Stimulated activated CD4-positive, alpha-beta T cell treated with anti-CD3 and anti-CD28 coated beads, Interleukin-4, amount 100 ng/mL, for 1 hour (primary cell): ENCODE measurements around the gene SPTLC2.
"Not testable (repeated sequence)": the region's sequence is repeated elsewhere in the genome, so short reads cannot be mapped to it uniquely, and the experiment has no call there.

Experiments
- DNase-seq: peaks from one replicate; pipeline ENCODE4 v3.0.0-alpha.2; 2020

The SPTLC2 gene

GRCh38 chr14:77616454-77617229, at the start of gene SPTLC2:
TSS of gene SPTLC2 (minus strand) at chr14:77616637. CDS start at chr14:77616579, 58 bp downstream.
- peak; percentile 94 for DNase-seq

DNA sequence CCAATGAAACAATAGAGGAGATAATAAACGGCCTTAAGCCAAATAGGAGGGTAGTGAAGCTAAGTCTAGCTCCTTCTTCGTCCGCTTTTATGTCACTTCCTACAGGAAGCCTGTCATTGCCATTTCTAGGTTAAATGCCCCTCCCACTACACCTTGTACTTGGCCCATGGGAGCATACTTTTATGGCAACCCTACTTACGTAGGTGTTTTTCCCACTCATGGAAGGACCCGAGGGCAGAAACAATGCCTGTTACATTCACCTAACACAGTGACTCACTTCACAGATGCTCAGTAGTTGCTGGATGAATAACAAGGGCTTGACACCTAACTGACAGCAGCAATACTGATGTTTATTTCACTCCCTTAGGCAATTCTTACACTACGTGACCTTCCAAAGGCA, 46.9 kb upstream of the SPTLC2 start:
- no peak for DNase-seq

GRCh38 chr14:77661562-77661961, 45.1 kb upstream of the SPTLC2 start:
- not testable (repeated sequence) for DNase-seq

- no peak for DNase-seq
Observed at GRCh38 chr14:77660754-77661153, 44.3 kb upstream of the SPTLC2 start.

GRCh38 chr14:77659831-77660230, 43.4 kb upstream of the SPTLC2 start:
- DNase-seq: no peak

GRCh38 chr14:77657280-77657679, 40.8 kb upstream of the SPTLC2 start:
- no peak for DNase-seq

GRCh38 chr14:77654001-77654441, 37.6 kb upstream of the SPTLC2 start:
- DNase-seq: no peak

DNA sequence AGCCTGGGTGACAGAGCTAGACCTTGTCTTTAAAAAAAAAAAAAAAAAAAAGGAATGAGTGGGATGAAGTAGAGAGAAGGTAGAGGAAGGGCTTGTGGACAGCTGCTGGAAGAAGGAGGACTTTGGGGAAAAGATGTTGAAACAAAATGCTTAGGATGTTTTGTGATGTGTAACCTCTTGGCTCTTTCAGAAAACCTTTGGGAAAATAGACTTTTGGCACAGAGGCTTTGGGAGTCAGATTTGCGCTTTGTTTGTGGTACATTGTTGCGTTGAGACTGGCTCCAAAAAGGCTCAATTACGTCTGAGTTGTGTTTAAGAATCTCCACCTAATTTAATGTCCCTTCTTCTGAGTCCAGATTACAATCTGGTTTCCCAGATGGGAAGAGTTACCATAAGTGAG, 32.9 kb upstream of the SPTLC2 start:
- DNase-seq: no peak

- no peak for DNase-seq
Observed at GRCh38 chr14:77648520-77649200, 32.2 kb upstream of the SPTLC2 start.

GRCh38 chr14:77647853-77648252, 31.4 kb upstream of the SPTLC2 start:
- DNase-seq: no peak

DNA sequence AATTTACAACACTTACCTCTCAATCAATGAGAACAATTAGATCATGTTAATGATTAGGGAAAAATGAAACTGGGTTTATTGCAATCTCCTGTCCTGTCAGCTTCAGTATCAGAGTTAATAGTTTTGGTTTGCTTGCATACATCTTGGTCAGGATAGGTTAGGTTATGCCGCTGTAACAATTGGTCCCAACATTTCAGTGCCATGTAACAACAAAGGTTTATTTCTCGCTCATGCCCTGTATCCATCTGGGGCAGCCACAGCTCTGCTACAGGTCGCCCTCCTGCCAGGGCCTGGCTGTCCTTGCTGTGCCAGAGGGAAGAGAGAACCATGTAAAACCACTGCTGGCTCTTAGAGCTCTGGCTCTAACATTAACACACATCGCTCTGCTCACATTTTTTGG, 30.5 kb upstream of the SPTLC2 start:
- no peak for DNase-seq

- no peak for DNase-seq
Observed at GRCh38 chr14:77645520-77646230, 29.2 kb upstream of the SPTLC2 start.

- DNase-seq: no peak
Observed at GRCh38 chr14:77642407-77642806, 26.0 kb upstream of the SPTLC2 start.

- DNase-seq: peak; percentile 73
Observed at GRCh38 chr14:77641534-77642341, 25.3 kb upstream of the SPTLC2 start.

- no peak for DNase-seq
Observed at GRCh38 chr14:77640756-77641533, 24.5 kb upstream of the SPTLC2 start.

GRCh38 chr14:77638771-77639171, 22.3 kb upstream of the SPTLC2 start:
- DNase-seq: no peak

GRCh38 chr14:77635869-77636268, 19.4 kb upstream of the SPTLC2 start:
- not testable (repeated sequence) for DNase-seq

- DNase-seq: not testable (repeated sequence)
Observed at GRCh38 chr14:77635466-77635865, 19.0 kb upstream of the SPTLC2 start.

DNA sequence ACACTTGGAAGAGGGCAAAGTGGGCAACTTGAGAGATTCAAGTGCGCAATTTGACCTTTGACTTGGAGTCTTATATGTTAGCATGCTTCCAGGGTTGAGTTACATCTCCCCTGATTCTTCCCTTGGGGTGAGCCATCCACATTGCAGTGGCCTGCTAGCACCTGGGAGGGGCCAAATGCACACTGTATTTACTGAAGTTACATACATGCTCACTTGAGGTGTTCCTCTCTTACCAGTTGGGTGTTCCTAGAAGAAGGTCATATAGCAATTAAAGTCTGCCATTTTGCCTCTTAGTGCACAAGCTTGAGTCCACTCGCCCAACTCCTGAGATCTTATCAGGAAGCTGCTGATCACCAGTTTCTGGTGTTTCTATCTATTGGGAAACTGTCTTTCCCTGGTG, 13.7 kb upstream of the SPTLC2 start:
- no peak for DNase-seq

- no peak for DNase-seq
Observed at GRCh38 chr14:77625360-77625759, 8.9 kb upstream of the SPTLC2 start.

- no peak for DNase-seq
Observed at GRCh38 chr14:77623201-77623600, 6.8 kb upstream of the SPTLC2 start.

- no peak for DNase-seq
Observed at GRCh38 chr14:77622366-77622961, 6.0 kb upstream of the SPTLC2 start.
